HG02798 (cell line): Measurements from ENCODE around the gene CRYGC.

ENCODE experiments used
- ATAC-seq: cut with Tn5 transposase; IDR thresholded peaks from one replicate; pipeline ENCODE4 v1.9.1; 2021; ENCODE audit warnings: mild to moderate bottlenecking; ENCODE audit not compliant: unreplicated experiment, poor library complexity

Gene CRYGC, protein sequence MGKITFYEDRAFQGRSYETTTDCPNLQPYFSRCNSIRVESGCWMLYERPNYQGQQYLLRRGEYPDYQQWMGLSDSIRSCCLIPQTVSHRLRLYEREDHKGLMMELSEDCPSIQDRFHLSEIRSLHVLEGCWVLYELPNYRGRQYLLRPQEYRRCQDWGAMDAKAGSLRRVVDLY

GRCh38 chr2:208129744-208130711 is at the start of gene CRYGC:
Gene CRYGC (minus strand): TSS chr2:208129828. CDS start chr2:208129792, 36 bp downstream.
- ATAC-seq = no peak

GRCh38 chr2:208179028-208179609 is 49.5 kb upstream of the CRYGC start:
- no peak for ATAC-seq

- no peak for ATAC-seq
Observed at GRCh38 chr2:208175840-208176153, 46.2 kb upstream of the CRYGC start.

DNA sequence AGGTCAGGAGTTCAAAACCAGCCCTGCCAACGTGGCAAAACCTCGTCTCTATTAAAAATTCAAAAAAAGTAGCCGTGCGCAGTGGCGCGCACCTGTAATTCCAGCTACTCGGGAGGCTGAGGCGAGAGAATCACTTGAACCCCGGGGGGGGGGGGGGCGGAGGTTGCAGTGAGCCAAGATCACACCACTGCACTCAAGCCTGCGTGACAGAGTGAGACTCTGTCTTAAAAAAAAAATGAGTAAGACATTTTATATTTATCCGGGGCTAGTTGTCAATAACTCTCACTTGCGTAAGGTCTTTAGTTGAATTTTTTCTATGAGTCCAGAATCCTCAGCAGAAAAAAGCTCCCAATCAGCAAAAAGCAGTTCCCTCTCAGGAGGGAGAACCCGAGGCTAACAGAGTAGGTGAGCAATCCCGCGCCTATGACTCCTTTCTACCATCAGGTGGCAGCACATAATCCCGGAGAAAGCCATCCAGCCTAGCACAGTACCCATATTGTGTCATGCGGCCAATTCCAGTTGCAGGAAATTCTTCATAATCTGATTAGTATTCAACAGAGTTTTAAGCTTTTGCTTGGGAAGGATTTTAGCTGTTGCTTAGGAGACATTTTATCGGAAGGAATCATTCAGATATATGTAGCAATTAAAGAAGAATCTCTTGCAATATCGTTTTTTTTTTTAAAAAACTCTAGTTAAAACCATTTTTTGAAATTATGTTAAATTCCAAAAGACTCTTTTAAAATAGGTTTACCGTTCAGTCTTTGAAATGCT is 45.6 kb upstream of the CRYGC start:
- ATAC-seq = peak; percentile 98

- no peak for ATAC-seq
Observed at GRCh38 chr2:208174144-208174543, 44.5 kb upstream of the CRYGC start.

GRCh38 chr2:208172125-208172524 is 42.5 kb upstream of the CRYGC start:
- no peak for ATAC-seq

DNA sequence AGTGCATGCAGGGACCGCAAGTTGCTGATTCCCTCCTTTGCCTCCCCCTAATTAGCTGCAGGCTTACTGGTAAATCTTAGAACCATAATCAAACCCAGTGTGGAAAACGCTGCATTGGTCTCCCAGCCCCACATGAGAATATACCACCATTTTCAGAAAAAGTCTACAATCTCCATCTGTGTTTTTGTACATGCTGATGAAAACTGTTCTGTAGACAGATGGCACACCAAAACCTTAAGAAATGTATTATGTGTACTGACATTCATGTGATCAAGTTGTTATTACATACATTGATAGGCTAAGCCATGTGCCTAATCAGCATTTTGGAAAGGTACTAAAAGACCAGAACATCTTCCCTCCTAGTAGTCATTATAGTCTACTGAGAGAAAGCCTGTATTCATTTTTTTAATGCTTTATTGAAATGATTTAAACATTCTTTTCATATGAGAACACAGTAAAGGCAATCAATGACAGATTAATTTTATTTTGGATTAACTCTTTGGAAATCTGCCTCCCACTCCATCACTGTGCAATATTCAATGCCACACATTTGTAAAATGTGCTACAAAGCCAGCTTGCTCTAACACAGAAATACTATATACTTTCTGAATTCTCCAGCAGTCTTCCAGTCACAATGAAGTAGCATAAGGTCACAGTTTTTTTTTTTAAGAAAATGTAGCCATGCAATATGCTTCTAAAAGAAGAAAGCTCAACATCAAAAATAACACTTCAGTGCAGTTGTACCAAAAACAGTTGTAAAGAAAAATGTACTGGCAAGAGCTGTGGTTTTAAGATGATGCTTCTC is 35.5 kb upstream of the CRYGC start:
- ATAC-seq = no peak

- ATAC-seq = no peak
Observed at GRCh38 chr2:208163489-208163888, 33.9 kb upstream of the CRYGC start, which contains the start of gene CRYGA. Gene CRYGA (minus strand): TSS chr2:208163589. CDS start chr2:208163556, 33 bp downstream.

DNA sequence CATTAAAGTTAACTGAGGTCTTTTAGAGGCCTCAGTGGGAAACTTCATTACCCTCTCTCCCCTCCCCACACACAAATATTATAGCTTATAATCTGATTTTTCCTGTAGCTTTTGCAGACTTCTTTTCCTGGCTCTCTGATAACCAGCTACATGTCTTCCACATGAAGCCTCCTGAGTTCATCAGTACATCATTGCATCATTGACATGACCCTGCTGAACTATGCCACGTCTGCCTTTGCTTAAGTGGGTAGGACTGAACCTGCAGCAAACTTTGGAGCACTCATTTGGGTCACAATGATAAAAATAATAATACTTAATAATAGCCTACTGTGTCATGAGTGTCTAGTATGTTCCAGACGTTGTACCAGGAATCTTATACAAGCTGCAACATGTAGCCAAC is 26.8 kb upstream of the CRYGC start:
- no peak for ATAC-seq

GRCh38 chr2:208153156-208153555 is 23.5 kb upstream of the CRYGC start:
- ATAC-seq = no peak

- no peak for ATAC-seq
Observed at GRCh38 chr2:208150956-208151355, 21.3 kb upstream of the CRYGC start.

- no peak for ATAC-seq
Observed at GRCh38 chr2:208150094-208150493, 20.5 kb upstream of the CRYGC start.

DNA sequence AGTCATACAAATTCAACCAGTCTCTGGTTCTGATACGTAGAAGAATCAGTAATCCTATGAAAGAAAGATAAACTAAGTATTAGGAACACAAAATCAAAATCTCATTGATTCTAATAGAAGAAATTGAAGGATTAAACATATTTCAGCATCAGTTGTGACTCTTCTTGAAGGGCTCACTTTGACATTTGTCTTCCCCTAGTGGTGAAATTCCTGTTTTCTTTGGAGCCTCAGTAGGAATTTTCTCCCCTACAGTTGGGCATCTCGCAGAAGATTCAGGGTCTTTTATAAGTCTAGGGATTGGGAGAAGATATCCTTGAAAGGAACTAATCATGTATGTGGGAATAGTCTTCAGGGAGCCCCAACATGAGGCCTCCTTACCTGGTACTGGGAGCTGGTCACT is 19.2 kb upstream of the CRYGC start:
- no peak for ATAC-seq

DNA sequence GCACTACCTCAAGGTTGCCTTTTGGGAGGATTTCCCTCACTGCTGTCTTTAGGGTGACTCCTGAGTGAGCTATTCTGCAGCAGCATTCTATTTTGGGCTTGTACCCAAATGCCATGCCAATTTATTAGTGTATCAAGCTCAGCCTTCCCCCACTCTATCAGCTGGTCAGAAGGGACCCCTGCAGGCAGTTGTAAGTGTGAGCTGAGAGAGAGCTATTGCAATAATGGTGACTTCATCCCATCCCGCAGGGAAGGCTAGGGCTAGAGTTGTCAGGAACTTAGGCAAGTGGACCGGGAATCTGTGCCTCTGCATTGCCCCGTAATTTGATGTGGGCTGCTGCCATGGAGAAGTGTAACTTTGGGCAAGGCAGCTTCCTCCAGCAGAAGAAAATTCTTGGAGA is 18.1 kb upstream of the CRYGC start:
- no peak for ATAC-seq

DNA sequence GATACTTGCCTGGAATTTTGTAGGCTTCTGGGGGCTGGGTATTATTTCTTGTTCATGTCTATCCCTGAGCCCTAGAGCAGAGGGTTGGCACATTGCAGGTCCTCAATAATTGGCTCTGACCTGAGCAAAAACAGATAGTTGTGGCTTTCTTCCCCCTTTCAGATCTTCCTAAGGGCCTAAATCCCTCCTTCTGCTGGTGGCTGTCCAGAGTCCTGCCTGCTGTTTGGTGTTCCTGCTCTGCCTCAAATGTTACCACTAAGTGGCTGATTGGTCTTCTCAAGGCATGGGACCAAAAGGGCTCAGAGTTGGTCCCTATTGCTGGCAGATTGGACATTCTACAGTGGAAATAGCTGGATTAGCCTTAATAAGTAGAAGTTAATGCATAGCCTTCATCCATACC is 17.4 kb upstream of the CRYGC start:
- no peak for ATAC-seq

- no peak for ATAC-seq
Observed at GRCh38 chr2:208146006-208146405, 16.4 kb upstream of the CRYGC start, which contains the start of gene CRYGB. Gene CRYGB (minus strand): TSS chr2:208146158. CDS start chr2:208146120, 38 bp downstream.

DNA sequence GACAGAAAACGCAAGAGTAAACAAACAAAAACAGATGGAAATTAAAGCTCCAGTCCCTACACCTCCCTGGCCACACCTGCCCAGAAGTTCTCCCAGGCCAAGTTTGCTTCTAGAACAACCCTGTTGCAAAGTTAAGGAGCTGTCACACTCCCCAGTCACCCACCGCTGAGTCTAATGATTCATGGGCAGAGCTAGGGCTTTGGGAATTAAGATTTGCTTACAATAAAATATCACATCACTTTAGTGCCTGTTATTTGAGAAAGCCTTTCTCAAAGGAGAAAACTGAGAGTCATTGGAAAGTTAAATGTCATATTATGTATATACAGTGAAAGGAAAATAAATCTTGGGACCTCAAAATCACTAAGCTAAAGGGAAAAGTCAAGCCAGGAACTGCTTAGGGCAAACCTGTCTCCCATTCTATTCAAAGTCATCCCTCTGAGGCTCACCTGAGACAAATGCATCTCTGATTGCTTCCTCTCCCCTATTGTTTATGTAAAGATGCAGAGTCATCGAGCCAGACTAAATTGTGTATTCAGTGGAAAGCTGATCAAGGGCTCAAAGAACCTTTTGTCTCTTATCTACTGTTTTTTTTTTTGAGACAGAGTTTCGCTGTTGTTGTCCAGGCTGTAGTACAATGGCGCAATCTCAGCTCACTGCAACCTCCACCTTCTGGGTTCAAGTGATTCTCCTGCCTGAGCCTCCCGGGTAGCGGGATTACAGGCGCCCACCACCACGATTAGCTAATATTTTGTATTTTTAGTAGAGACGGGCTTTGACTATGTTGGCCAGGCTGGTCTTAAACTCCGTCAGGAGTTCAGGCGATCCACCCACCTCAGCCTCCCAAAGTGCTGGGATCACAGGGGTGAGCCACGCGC is 13.5 kb upstream of the CRYGC start:
- no peak for ATAC-seq

DNA sequence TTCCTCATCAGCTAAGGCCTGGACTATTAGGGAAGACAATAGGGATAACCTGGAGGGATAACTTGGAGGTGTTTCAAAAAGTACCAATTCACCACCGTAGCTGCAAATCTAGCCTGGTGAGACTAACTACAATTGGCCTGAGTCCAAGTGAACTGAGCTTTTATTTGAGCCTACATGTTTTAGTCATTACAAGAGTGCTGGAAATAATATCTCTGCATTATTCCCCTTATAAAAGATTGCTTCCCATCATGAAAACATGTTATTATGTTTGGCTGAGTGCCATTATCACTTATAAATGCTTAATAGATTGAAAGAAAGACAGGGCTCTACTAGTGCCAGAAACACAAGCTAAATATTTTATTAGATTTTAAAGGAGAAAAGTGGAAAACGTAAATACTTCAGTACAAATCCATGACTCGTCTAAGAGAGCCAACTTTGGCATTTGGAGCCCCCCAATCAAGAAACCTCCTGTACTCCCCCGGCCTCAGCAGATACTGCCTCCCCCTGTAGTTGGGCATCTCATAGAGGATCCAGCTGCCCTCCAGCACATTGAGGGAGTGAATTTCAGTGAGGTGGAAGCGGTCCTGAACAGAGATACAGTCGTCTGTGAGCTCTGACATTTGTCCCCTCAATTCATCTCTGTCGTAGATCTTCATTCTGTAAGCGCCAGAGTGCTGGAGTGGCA is 12.8 kb upstream of the CRYGC start:
- no peak for ATAC-seq
